Neural progenitor cell (in vitro differentiated cells): Measurements from ENCODE around the gene XYLT1. TPM values are rescaled to one million over a fixed set of nuclear protein-coding genes. Genes with fewer than 3 reads are reported as not detected.

Experiments used
- DNase-seq: peaks from one replicate; pipeline ENCODE4 v3.0.0-alpha.2; 2016; ENCODE audit warnings: low spot score
- H2AFZ ChIP-seq: fragments of 200-600 bp; sonication (generic); replicated peaks from 2 replicates; pipeline ENCODE4 v1.6.1; 2016; ENCODE audit warnings: antibody characterized with exemption
- H3F3A ChIP-seq: fragments of 200-600 bp; sonication (generic); 2 replicates; pipeline ENCODE4 v1.6.1; 2016; ENCODE audit warnings: antibody characterized with exemption, low read depth
- H3K27ac ChIP-seq: fragments of 200-600 bp; sonication (generic); 2 replicates; pipeline ENCODE4 v1.5.1; 2016; ENCODE audit warnings: mild to moderate bottlenecking
- H3K27me3 ChIP-seq: fragments of 200-600 bp; sonication (generic); 2 replicates; pipeline ENCODE4 v1.6.1; 2016; ENCODE audit warnings: mild to moderate bottlenecking, moderate library complexity
- H3K36me3 ChIP-seq: fragments of 200-600 bp; sonication (generic); 2 replicates; pipeline ENCODE4 v1.5.1; 2016
- H3K4me1 ChIP-seq: fragments of 200-600 bp; sonication (generic); 2 replicates; pipeline ENCODE4 v1.6.1; 2016; ENCODE audit warnings: mixed run types
- H3K4me2 ChIP-seq: fragments of 200-600 bp; sonication (generic); 2 replicates; pipeline ENCODE4 v1.6.1; 2016
- H3K4me3 ChIP-seq: fragments of 200-600 bp; sonication (generic); 2 replicates; pipeline ENCODE4 v1.5.1; 2016
- H3K79me2 ChIP-seq: fragments of 200-600 bp; sonication (generic); 2 replicates; pipeline ENCODE4 v1.6.1; 2016; ENCODE audit warnings: low read depth
- H3K9ac ChIP-seq: fragments of 200-600 bp; sonication (generic); 2 replicates; pipeline ENCODE4 v1.6.1; 2016
- H3K9me3 ChIP-seq: fragments of 200-600 bp; sonication (generic); 2 replicates; pipeline ENCODE4 v1.5.1; 2016; ENCODE audit warnings: low read depth
- H4K20me1 ChIP-seq: fragments of 200-600 bp; sonication (generic); 2 replicates; pipeline ENCODE4 v1.6.1; 2016; ENCODE audit warnings: low read depth
- H3K27ac Mint-ChIP-seq: 3 replicates; pipeline ENCODE4 v1.8.0; 2021; ENCODE audit warnings: mixed read lengths
- H3K27me3 Mint-ChIP-seq: 2 replicates; pipeline ENCODE4 v1.8.0; 2022; ENCODE audit warnings: low read depth, mild to moderate bottlenecking, inconsistent platforms, moderate library complexity, mixed read lengths; ENCODE audit not compliant: insufficient read depth
- H3K36me3 Mint-ChIP-seq: 3 replicates; pipeline ENCODE4 v1.8.0; 2021; ENCODE audit warnings: mixed read lengths
- H3K4me1 Mint-ChIP-seq: 3 replicates; pipeline ENCODE4 v1.8.0; 2021; ENCODE audit warnings: mixed read lengths
- H3K4me3 Mint-ChIP-seq: 3 replicates; pipeline ENCODE4 v1.8.0; 2021; ENCODE audit warnings: mild to moderate bottlenecking, moderate library complexity, mixed read lengths
- H3K9me3 Mint-ChIP-seq: 3 replicates; pipeline ENCODE4 v1.8.0; 2020; ENCODE audit warnings: mixed read lengths
- CTCF ChIP-seq: fragments of 200-600 bp; sonication (generic); IDR thresholded peaks from 2 replicates; pipeline ENCODE4 v1.5.1; 2017; ENCODE audit warnings: antibody characterized with exemption, mild to moderate bottlenecking
- EZH2 ChIP-seq: fragments of 200-600 bp; sonication (generic); IDR thresholded peaks from 2 replicates; pipeline ENCODE4 v1.6.1; 2017; ENCODE audit warnings: antibody characterized with exemption, mild to moderate bottlenecking, moderate library complexity
- EZH2phosphoT487 ChIP-seq: fragments of 200-600 bp; sonication (generic); IDR thresholded peaks from 2 replicates; pipeline ENCODE4 v1.6.1; 2017; ENCODE audit warnings: antibody characterized with exemption
- total RNA-seq: library from RNA; depleted of rRNA; stranded (reverse); fragments of >200 nt; gene quantifications from 2 replicates; pipeline ENCODE4 v1.2.3, GENCODE V29; 2015; ENCODE audit warnings: low replicate concordance

XYLT1 gene
- total RNA-seq, 1 donor from 2014 or later: 5.9 TPM

GRCh38 chr16:17159617-17160016, 311.1 kb downstream of the XYLT1 start:
- H3K79me2 ChIP-seq: no peaks in the 10 kb centered on the region
- H3K27me3 ChIP-seq: no peaks in the 10 kb centered on the region
- peak overlapping the region; percentile 70 for H3K4me2 ChIP-seq
- H3K4me1 Mint-ChIP-seq: peaks cover 45% of the 10 kb centered on the region
- H3K4me3 ChIP-seq: peak overlapping the region; percentile 33
- no peaks in the 10 kb centered on the region for H3K36me3 ChIP-seq
- H2AFZ ChIP-seq: no peak overlapping the region
- no peak for TF ChIP-seq CTCF
- TF ChIP-seq EZH2phosphoT487: no peak
- no peak for TF ChIP-seq EZH2
- H3K9ac ChIP-seq: no peak overlapping the region
- peak; percentile 45 for DNase-seq
- H3K9me3 Mint-ChIP-seq: no peaks in the 10 kb centered on the region
- H3K27ac Mint-ChIP-seq: peak overlapping the region; percentile 64
- no peaks in the 10 kb centered on the region for H3K9me3 ChIP-seq
- H3K4me1 ChIP-seq: peaks cover 58% of the 10 kb centered on the region
- peaks cover 6% of the 10 kb centered on the region for H3K27me3 Mint-ChIP-seq
- H3K4me3 Mint-ChIP-seq: peak overlapping the region; percentile 19
- H3K27ac ChIP-seq: peak overlapping the region; percentile 94
- no peaks in the 10 kb centered on the region for H4K20me1 ChIP-seq
- peaks cover 38% of the 10 kb centered on the region for H3F3A ChIP-seq
- H3K36me3 Mint-ChIP-seq: peaks cover 5% of the 10 kb centered on the region

GRCh38 chr16:17155936-17156335, 314.8 kb downstream of the XYLT1 start:
- no peak overlapping the region for H3K27ac Mint-ChIP-seq
- H3K27me3 Mint-ChIP-seq: peaks cover 6% of the 10 kb centered on the region
- peaks cover 5% of the 10 kb centered on the region for H3K36me3 Mint-ChIP-seq

GRCh38 chr16:17155485-17155884, 315.3 kb downstream of the XYLT1 start:
- Histone ChIP-seq H3K79me2 (no peaks in the 10 kb centered on the region), H3K9me3 (no peaks in the 10 kb centered on the region), H3K27ac (no peak overlapping the region), H3K9ac (no peak overlapping the region), H3K36me3 (no peaks in the 10 kb centered on the region), H3F3A (peaks cover 17% of the 10 kb centered on the region), H3K4me3 (no peak overlapping the region), H4K20me1 (peaks cover 1% of the 10 kb centered on the region), H3K4me1 (peaks cover 32% of the 10 kb centered on the region), H3K27me3 (no peaks in the 10 kb centered on the region), H2AFZ (no peak overlapping the region), H3K4me2 (no peak overlapping the region)
- Mint-ChIP-seq H3K27ac (no peak overlapping the region), H3K4me3 (no peak overlapping the region), H3K4me1 (peaks cover 26% of the 10 kb centered on the region), H3K36me3 (peaks cover 5% of the 10 kb centered on the region), H3K9me3 (no peaks in the 10 kb centered on the region), H3K27me3 (peaks cover 5% of the 10 kb centered on the region)
- no peak for TF ChIP-seq CTCF
- no peak for TF ChIP-seq EZH2
- TF ChIP-seq EZH2phosphoT487: no peak
- no peak for DNase-seq

More at GRCh38 chr16:17155936-17156335, 314.8 kb downstream of the XYLT1 start:
- H3K27me3 ChIP-seq: no peaks in the 10 kb centered on the region
- no peak overlapping the region for H3K4me3 Mint-ChIP-seq
- H3K4me3 ChIP-seq: no peak overlapping the region
- peaks cover 36% of the 10 kb centered on the region for H3K4me1 ChIP-seq
- no peaks in the 10 kb centered on the region for H3K79me2 ChIP-seq
- no peak overlapping the region for H3K4me2 ChIP-seq
- H3K9me3 Mint-ChIP-seq: no peaks in the 10 kb centered on the region
- H3K9ac ChIP-seq: no peak overlapping the region
- DNase-seq: no peak
- H3K27ac ChIP-seq: no peak overlapping the region
- H3K9me3 ChIP-seq: no peaks in the 10 kb centered on the region
- no peaks in the 10 kb centered on the region for H3K36me3 ChIP-seq
- TF ChIP-seq EZH2phosphoT487 (no peak), EZH2 (no peak), CTCF (no peak)
- peaks cover 31% of the 10 kb centered on the region for H3K4me1 Mint-ChIP-seq
- H4K20me1 ChIP-seq: no peaks in the 10 kb centered on the region
- peaks cover 22% of the 10 kb centered on the region for H3F3A ChIP-seq
- no peak overlapping the region for H2AFZ ChIP-seq
